Fibroblast of pulmonary artery (primary cell): ENCODE measurements around the gene RBM17.
"Not testable (repeated sequence)": the region's sequence is repeated elsewhere in the genome, so short reads cannot be mapped to it uniquely, and the experiment has no call there.

ENCODE experiments used
- DNase-seq: peaks from one replicate; pipeline ENCODE4 v3.0.0-alpha.2; 2010; ENCODE audit warnings: low read depth
- H3K4me3 ChIP-seq: replicated peaks from 2 replicates; pipeline ENCODE4 v1.5.1; 2011; ENCODE audit warnings: low read depth, mild to moderate bottlenecking, control low read depth, low read length, moderate library complexity
- TF ChIP-seq, protein P1 (sequence below): IDR thresholded peaks from 2 replicates; pipeline ENCODE4 v1.5.1; 2011; ENCODE audit warnings: mild to moderate bottlenecking, control low read depth, low read length, inconsistent platforms; ENCODE audit errors: missing control alignments

Gene RBM17

GRCh38 chr10:6138456-6138855, 49.6 kb downstream of the RBM17 start:
- no peak overlapping the region for H3K4me3 ChIP-seq
- TF ChIP-seq, protein P1, sequence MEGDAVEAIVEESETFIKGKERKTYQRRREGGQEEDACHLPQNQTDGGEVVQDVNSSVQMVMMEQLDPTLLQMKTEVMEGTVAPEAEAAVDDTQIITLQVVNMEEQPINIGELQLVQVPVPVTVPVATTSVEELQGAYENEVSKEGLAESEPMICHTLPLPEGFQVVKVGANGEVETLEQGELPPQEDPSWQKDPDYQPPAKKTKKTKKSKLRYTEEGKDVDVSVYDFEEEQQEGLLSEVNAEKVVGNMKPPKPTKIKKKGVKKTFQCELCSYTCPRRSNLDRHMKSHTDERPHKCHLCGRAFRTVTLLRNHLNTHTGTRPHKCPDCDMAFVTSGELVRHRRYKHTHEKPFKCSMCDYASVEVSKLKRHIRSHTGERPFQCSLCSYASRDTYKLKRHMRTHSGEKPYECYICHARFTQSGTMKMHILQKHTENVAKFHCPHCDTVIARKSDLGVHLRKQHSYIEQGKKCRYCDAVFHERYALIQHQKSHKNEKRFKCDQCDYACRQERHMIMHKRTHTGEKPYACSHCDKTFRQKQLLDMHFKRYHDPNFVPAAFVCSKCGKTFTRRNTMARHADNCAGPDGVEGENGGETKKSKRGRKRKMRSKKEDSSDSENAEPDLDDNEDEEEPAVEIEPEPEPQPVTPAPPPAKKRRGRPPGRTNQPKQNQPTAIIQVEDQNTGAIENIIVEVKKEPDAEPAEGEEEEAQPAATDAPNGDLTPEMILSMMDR, result no peak
- no peak for DNase-seq

- DNase-seq, result no peak
- no peak overlapping the region for H3K4me3 ChIP-seq
- TF ChIP-seq, protein P1, result no peak
Observed at GRCh38 chr10:6139470-6139869, 50.6 kb downstream of the RBM17 start.

DNA sequence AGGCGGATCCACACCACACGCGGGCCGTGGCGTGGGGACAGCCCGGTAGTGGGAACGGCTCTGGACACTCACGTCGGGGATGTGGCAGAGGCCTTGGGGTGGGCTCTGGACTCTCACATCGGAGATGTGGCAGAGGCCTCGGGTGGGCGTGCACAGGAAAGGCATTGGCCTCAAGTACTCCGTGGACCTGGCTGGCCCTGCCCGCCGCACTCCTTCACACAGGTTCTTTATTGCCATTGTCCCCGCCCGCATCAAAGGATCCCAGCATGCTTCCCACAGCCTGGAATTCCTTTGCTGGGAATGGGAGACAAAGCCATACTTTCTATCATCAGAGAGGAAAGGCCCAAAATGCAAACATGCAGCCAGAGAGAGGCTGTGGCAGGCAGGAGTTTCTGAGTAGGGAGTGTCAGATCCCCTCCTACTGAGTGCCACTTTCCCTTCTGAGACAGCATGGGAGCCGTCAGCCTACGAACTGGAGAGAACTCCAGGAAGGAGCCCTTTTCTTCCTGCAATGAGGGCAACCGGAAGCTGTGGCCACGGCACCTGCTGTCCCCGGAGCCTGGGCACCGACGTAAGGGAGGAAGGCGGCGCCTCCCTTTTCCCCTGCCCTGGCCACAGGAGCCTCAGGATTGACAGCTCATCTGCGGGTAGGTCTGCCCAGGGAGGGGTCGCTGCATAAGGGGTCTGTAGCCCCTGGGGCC, 51.5 kb downstream of the RBM17 start:
- DNase-seq, result no peak
- no peak overlapping the region for H3K4me3 ChIP-seq
- TF ChIP-seq, protein P1, result no peak

DNA sequence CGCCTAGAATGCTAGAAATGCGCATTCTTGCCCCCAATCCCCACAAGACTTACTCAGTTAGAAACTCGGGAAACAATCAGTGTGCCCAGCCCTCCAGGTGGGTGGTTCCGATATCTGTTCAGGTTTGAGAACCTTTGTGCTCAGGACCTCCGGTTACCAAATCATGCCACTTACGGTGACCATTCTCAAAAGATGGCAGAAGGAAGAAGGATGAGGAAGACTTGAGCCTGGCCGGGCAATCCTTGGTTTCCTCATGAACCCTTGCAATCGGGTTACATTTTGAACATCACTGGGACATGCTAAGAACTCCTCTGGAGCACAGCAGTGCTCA, 52.1 kb downstream of the RBM17 start:
- TF ChIP-seq, protein P1, result no peak
- no peak for DNase-seq
- peak overlapping the region; percentile 51 for H3K4me3 ChIP-seq

DNA sequence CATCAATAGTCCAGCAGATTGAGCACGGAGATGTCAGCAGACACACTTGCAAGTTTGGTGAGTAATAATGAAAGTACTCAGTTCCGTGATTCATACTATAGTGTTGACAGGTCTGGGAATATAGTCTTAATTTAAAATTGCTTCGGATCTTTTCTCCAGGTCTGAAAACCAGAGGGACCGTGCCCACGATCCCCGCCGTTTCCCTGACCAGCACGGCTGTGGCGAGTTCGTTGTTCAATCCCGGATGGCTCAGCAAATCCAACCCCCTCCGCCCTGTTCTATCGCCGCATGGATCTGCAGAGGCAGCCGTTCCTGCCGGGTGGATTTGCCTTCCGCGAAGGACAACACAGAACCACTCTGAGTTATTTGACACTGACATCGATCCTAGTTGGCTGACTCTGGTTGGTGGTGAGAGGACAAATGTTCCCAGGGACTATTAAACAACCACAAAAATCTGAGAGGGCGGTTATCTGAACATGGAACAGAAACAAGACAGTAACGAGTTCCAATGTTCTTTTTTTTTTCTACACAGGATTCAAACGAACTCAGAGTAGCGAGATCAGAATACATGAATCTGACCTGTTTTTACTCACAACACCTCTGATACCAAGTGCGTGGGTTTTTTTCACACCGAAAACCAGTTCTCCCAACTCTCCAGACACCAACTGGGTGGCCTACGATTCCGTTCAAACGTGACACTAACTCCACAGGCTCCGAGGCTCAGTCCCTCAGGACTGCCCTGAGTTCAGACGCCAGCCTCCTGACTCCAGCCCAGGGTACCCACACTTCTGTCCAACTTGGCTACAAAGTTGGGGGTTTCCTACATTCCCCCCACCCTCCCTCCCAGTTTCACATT, 52.7 kb downstream of the RBM17 start:
- TF ChIP-seq, protein P1, result no peak
- DNase-seq, result peak; percentile 81
- peak overlapping the region; percentile 51 for H3K4me3 ChIP-seq

GRCh38 chr10:6142186-6142585, 53.4 kb downstream of the RBM17 start:
- H3K4me3 ChIP-seq, result not testable (repeated sequence)

GRCh38 chr10:6142644-6143043, 53.8 kb downstream of the RBM17 start:
- TF ChIP-seq, protein P1, result no peak
- H3K4me3 ChIP-seq, result no peak overlapping the region
- DNase-seq, result no peak

More at GRCh38 chr10:6142186-6142585, 53.4 kb downstream of the RBM17 start:
- not testable (repeated sequence) for DNase-seq
